ENCODE measurements around the gene ELMO1. TPM values are rescaled to one million over a fixed set of nuclear protein-coding genes. Genes with fewer than 3 reads are reported as not detected.

ELMO1 gene
- total RNA-seq, 1 experiment from 2014 or later, result 137 TPM

DNA sequence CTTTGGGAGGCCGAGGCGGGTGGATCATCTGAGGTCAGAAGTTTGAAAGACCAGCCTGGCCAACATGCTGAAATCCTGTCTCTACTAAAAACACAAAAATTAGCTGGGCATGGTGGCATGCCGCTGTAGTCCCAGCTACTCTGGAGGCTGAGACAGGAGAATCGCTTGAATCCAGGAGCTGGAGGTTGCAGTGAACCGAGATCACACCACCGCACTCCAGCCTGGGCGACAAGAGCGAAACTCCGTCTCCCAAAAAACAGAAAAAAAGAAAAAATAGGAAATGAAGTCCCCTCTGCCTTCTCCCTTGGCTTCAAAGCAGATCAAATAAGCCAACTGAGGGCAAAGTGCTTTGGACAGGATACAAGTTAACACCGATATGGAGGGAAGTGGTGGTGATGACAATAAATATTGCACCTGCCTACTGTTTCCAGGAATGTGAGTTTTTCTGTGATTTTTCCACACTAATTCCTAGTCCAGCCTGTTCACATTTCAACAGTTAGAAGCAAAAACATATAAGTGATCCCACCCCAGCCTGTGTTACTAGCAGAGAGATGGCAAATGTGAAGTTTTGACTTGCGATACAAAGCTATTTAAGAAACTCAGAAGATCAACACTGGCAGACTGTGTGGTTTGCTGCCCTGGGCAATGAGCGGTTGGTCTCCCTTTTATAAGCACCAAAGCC, 433.2 kb downstream of the ELMO1 start:
- no peak overlapping the region for H2AFZ ChIP-seq (ENCODE audit: low read length)
- no peaks in the 10 kb centered on the region for H3K9me2 ChIP-seq (replicated peaks; ENCODE audit: insufficient read depth, low read length)
- H3K27ac ChIP-seq (ENCODE audit: low read length), result no peak overlapping the region
- H3K9me3 ChIP-seq (ENCODE audit: low read length), result no peaks in the 10 kb centered on the region
- H3K9ac ChIP-seq (ENCODE audit: low read length), result no peak overlapping the region
- no peak overlapping the region for H3K4me3 ChIP-seq (ENCODE audit: low read length)
- no peaks in the 10 kb centered on the region for H4K20me1 ChIP-seq (ENCODE audit: insufficient read depth, low read depth, low read length)
- H3K4me1 ChIP-seq (ENCODE audit: low read length), result no peaks in the 10 kb centered on the region
- no peaks in the 10 kb centered on the region for H3K79me2 ChIP-seq (ENCODE audit: low read length)
- no peak overlapping the region for H3K4me2 ChIP-seq (ENCODE audit: low read depth, low read length, poor library complexity, severe bottlenecking)
- H3K27me3 ChIP-seq (ENCODE audit: low read length), result no peaks in the 10 kb centered on the region
- no peak for DNase-seq
- no peaks in the 10 kb centered on the region for H3K36me3 ChIP-seq (ENCODE audit: insufficient read depth, low read length)

GRCh38 chr7:37013771-37014170, 434.9 kb downstream of the ELMO1 start:
- H3K79me2 ChIP-seq (ENCODE audit: low read length), result no peaks in the 10 kb centered on the region
- H2AFZ ChIP-seq (ENCODE audit: low read length), result no peak overlapping the region
- H3K9ac ChIP-seq (ENCODE audit: low read length), result no peak overlapping the region
- H3K36me3 ChIP-seq (ENCODE audit: insufficient read depth, low read length), result no peaks in the 10 kb centered on the region
- no peaks in the 10 kb centered on the region for H3K4me1 ChIP-seq (ENCODE audit: low read length)
- no peaks in the 10 kb centered on the region for H4K20me1 ChIP-seq (ENCODE audit: insufficient read depth, low read depth, low read length)
- H3K4me3 ChIP-seq (ENCODE audit: low read length), result no peak overlapping the region
- H3K9me2 ChIP-seq (replicated peaks; ENCODE audit: insufficient read depth, low read length), result no peaks in the 10 kb centered on the region
- no peak for DNase-seq
- H3K9me3 ChIP-seq (ENCODE audit: low read length), result no peaks in the 10 kb centered on the region
- no peak overlapping the region for H3K4me2 ChIP-seq (ENCODE audit: low read depth, low read length, poor library complexity, severe bottlenecking)
- no peaks in the 10 kb centered on the region for H3K27me3 ChIP-seq (ENCODE audit: low read length)
- no peak overlapping the region for H3K27ac ChIP-seq (ENCODE audit: low read length)

GRCh38 chr7:37011151-37011890, 437.3 kb downstream of the ELMO1 start:
- no peak overlapping the region for H3K4me3 ChIP-seq (ENCODE audit: low read length)
- no peaks in the 10 kb centered on the region for H3K9me2 ChIP-seq (replicated peaks; ENCODE audit: insufficient read depth, low read length)
- H3K36me3 ChIP-seq (ENCODE audit: insufficient read depth, low read length), result no peaks in the 10 kb centered on the region
- no peak overlapping the region for H3K9ac ChIP-seq (ENCODE audit: low read length)
- H3K27me3 ChIP-seq (ENCODE audit: low read length), result no peaks in the 10 kb centered on the region
- DNase-seq, result no peak
- no peak overlapping the region for H3K27ac ChIP-seq (ENCODE audit: low read length)
- no peak overlapping the region for H2AFZ ChIP-seq (ENCODE audit: low read length)
- no peak overlapping the region for H3K4me2 ChIP-seq (ENCODE audit: low read depth, low read length, poor library complexity, severe bottlenecking)
- H3K9me3 ChIP-seq (ENCODE audit: low read length), result no peaks in the 10 kb centered on the region
- no peaks in the 10 kb centered on the region for H4K20me1 ChIP-seq (ENCODE audit: insufficient read depth, low read depth, low read length)
- peaks cover 4% of the 10 kb centered on the region for H3K4me1 ChIP-seq (ENCODE audit: low read length)
- no peaks in the 10 kb centered on the region for H3K79me2 ChIP-seq (ENCODE audit: low read length)

DNA sequence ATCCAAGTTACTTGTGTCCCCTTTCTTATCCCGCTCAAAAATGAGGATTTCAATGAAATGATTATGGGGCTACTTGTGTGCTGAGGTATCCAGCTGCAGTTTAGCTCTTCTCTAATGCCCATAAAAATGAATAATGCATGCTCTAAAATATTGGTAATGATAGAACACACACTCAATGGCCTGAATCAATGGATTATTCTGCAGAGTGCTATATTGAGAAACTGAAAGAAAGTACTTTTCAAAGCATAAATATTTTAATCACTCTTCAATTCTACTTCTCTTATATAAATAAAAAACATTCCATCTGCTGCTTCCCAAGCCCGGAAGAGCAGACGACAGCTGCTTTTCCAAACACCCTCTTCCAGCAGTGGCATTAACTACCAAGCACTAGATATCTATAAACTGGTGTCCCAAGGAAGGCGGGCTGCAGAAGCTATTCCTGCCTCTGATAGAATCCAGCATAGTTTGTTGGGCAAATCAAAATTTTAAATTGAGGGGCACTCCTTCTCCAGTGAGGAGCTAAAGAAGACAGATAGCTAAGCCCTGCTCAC, 439.5 kb downstream of the ELMO1 start:
- no peak overlapping the region for H2AFZ ChIP-seq (ENCODE audit: low read length)
- H3K9me2 ChIP-seq (replicated peaks; ENCODE audit: insufficient read depth, low read length), result no peaks in the 10 kb centered on the region
- no peaks in the 10 kb centered on the region; the same call in 1 of the 2 replicates for H4K20me1 ChIP-seq (ENCODE audit: insufficient read depth, low read depth, low read length)
- H3K9me3 ChIP-seq (ENCODE audit: low read length), result no peaks in the 10 kb centered on the region
- H3K4me1 ChIP-seq (ENCODE audit: low read length), result peaks cover 7% of the 10 kb centered on the region
- no peaks in the 10 kb centered on the region for H3K79me2 ChIP-seq (ENCODE audit: low read length)
- no peak for DNase-seq
- no peak overlapping the region for H3K9ac ChIP-seq (ENCODE audit: low read length)
- no peaks in the 10 kb centered on the region for H3K27me3 ChIP-seq (ENCODE audit: low read length)
- H3K4me2 ChIP-seq (ENCODE audit: low read depth, low read length, poor library complexity, severe bottlenecking), result no peak overlapping the region
- no peak overlapping the region for H3K4me3 ChIP-seq (ENCODE audit: low read length)
- H3K36me3 ChIP-seq (ENCODE audit: insufficient read depth, low read length), result no peaks in the 10 kb centered on the region
- H3K27ac ChIP-seq (ENCODE audit: low read length), result no peak overlapping the region

DNA sequence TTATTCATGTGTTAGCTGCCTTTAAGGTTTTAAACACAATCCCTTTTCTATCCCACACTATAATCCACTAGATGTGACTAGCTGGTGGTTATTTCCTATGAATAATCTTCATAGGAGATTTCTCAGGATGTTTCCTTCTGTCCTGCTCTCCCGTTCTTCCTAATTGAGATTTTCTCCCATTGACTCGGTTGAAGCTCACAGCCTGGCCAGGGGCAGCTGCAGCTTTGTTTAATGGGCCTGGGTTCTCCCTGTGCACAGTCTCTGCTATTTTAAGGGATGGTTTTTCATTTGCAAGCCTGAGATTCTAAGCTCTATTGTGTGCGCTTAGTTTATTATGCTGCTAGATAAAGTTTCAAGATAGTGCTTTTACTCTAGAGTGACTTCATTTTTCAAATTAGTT, 441.0 kb downstream of the ELMO1 start:
- H3K36me3 ChIP-seq (ENCODE audit: insufficient read depth, low read length), result no peaks in the 10 kb centered on the region
- H3K27ac ChIP-seq (ENCODE audit: low read length), result no peak overlapping the region
- no peak overlapping the region for H2AFZ ChIP-seq (ENCODE audit: low read length)
- H4K20me1 ChIP-seq (ENCODE audit: insufficient read depth, low read depth, low read length), result no peaks in the 10 kb centered on the region; the same call in 1 of the 2 replicates
- H3K9me3 ChIP-seq (ENCODE audit: low read length), result no peaks in the 10 kb centered on the region
- H3K4me3 ChIP-seq (ENCODE audit: low read length), result no peak overlapping the region
- no peak for DNase-seq
- H3K9me2 ChIP-seq (replicated peaks; ENCODE audit: insufficient read depth, low read length), result no peaks in the 10 kb centered on the region
- no peaks in the 10 kb centered on the region for H3K79me2 ChIP-seq (ENCODE audit: low read length)
- H3K27me3 ChIP-seq (ENCODE audit: low read length), result no peaks in the 10 kb centered on the region
- no peak overlapping the region for H3K9ac ChIP-seq (ENCODE audit: low read length)
- H3K4me2 ChIP-seq (ENCODE audit: low read depth, low read length, poor library complexity, severe bottlenecking), result no peak overlapping the region
- H3K4me1 ChIP-seq (ENCODE audit: low read length), result peaks cover 7% of the 10 kb centered on the region

DNA sequence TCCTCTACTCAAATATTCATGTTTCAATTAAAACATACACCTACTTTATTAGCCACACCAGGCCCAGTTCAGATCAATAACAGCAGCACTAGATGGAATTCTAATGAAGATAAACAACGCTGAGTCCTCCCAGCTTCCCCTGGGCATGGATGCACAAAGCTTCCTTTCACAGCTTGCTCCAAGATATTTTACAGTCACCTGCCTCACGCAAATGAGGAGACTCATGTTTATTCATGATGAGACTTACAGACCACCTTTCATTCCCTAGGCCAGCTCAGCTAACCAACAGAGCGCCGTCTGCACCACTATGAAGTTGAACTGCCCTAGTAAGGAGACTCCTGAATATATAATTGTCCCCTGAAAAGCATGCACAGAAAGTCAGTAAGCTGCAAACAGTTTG, 441.4 kb downstream of the ELMO1 start:
- Histone ChIP-seq H3K4me1 (ENCODE audit: low read length) (peaks cover 7% of the 10 kb centered on the region), H3K4me2 (ENCODE audit: low read depth, low read length, poor library complexity, severe bottlenecking) (no peak overlapping the region), H3K79me2 (ENCODE audit: low read length) (no peaks in the 10 kb centered on the region), H4K20me1 (ENCODE audit: insufficient read depth, low read depth, low read length) (peaks cover 3% of the 10 kb centered on the region), H3K9me2 (replicated peaks; ENCODE audit: insufficient read depth, low read length) (no peaks in the 10 kb centered on the region), H2AFZ (ENCODE audit: low read length) (no peak overlapping the region), H3K9me3 (ENCODE audit: low read length) (no peaks in the 10 kb centered on the region), H3K27ac (ENCODE audit: low read length) (no peak overlapping the region), H3K9ac (ENCODE audit: low read length) (no peak overlapping the region), H3K27me3 (ENCODE audit: low read length) (no peaks in the 10 kb centered on the region), H3K4me3 (ENCODE audit: low read length) (no peak overlapping the region), H3K36me3 (ENCODE audit: insufficient read depth, low read length) (no peaks in the 10 kb centered on the region)
- DNase-seq, result no peak

DNA sequence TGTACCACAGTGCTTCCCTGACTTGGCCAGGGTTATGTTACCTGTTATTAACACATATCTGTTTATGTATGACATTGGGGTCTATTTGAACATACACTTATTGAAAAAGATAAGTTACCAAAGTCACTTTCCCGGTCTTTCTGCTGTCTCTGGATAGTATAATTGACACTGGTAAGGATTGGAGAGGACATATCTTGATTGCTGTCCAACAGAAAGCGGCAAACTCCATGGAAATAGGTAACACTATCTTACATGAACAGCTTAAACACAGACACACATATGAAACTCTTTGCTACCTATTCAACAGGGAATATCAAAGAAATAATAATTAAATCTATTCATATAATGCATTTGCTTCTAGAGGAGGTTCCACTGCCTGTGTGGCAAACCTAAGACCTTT, 441.9 kb downstream of the ELMO1 start:
- no peak overlapping the region for H3K4me2 ChIP-seq (ENCODE audit: low read depth, low read length, poor library complexity, severe bottlenecking)
- no peak for DNase-seq
- no peak overlapping the region for H3K4me3 ChIP-seq (ENCODE audit: low read length)
- H3K27me3 ChIP-seq (ENCODE audit: low read length), result no peaks in the 10 kb centered on the region
- no peak overlapping the region for H3K9ac ChIP-seq (ENCODE audit: low read length)
- no peaks in the 10 kb centered on the region for H3K79me2 ChIP-seq (ENCODE audit: low read length)
- no peaks in the 10 kb centered on the region for H3K36me3 ChIP-seq (ENCODE audit: insufficient read depth, low read length)
- H3K27ac ChIP-seq (ENCODE audit: low read length), result no peak overlapping the region
- H3K9me3 ChIP-seq (ENCODE audit: low read length), result no peaks in the 10 kb centered on the region
- H4K20me1 ChIP-seq (ENCODE audit: insufficient read depth, low read depth, low read length), result peaks cover 6% of the 10 kb centered on the region
- no peak overlapping the region for H2AFZ ChIP-seq (ENCODE audit: low read length)
- peaks cover 7% of the 10 kb centered on the region for H3K4me1 ChIP-seq (ENCODE audit: low read length)
- H3K9me2 ChIP-seq (replicated peaks; ENCODE audit: insufficient read depth, low read length), result no peaks in the 10 kb centered on the region

GRCh38 chr7:37000511-37000910, 448.2 kb downstream of the ELMO1 start:
- Histone ChIP-seq H2AFZ (ENCODE audit: low read length) (no peak overlapping the region), H3K9me2 (replicated peaks; ENCODE audit: insufficient read depth, low read length) (no peaks in the 10 kb centered on the region), H4K20me1 (ENCODE audit: insufficient read depth, low read depth, low read length) (peaks cover 24% of the 10 kb centered on the region), H3K27ac (ENCODE audit: low read length) (no peak overlapping the region), H3K4me1 (ENCODE audit: low read length) (no peaks in the 10 kb centered on the region), H3K9ac (ENCODE audit: low read length) (no peak overlapping the region), H3K4me2 (ENCODE audit: low read depth, low read length, poor library complexity, severe bottlenecking) (no peak overlapping the region), H3K9me3 (ENCODE audit: low read length) (no peaks in the 10 kb centered on the region), H3K27me3 (ENCODE audit: low read length) (no peaks in the 10 kb centered on the region), H3K79me2 (ENCODE audit: low read length) (no peaks in the 10 kb centered on the region), H3K4me3 (ENCODE audit: low read length) (no peak overlapping the region), H3K36me3 (ENCODE audit: insufficient read depth, low read length) (no peaks in the 10 kb centered on the region)
- DNase-seq, result no peak
